ENCODE results near the gene NDUFA8. TPM values are rescaled to one million over a fixed set of nuclear protein-coding genes. Genes with fewer than 3 reads are reported as not detected.

NDUFA8 gene
- total RNA-seq, 1 experiment from 2014 or later: 60.7 TPM

GRCh38 chr9:122173670-122174069 lies 14.1 kb upstream of the NDUFA8 start:
- no peaks in the 10 kb centered on the region for H3K79me1 ChIP-seq (ENCODE audit: insufficient read depth, low read depth, low read length, poor library complexity, severe bottlenecking)
- no peak overlapping the region for H3K27ac ChIP-seq (ENCODE audit: insufficient read length, low read depth, low read length)
- H3K23me2 ChIP-seq (ENCODE audit: insufficient read length, low read depth, low read length, poor library complexity, severe bottlenecking): no peaks in the 10 kb centered on the region
- H4K20me1 ChIP-seq (ENCODE audit: control insufficient read depth, insufficient read depth, insufficient read length): no peaks in the 10 kb centered on the region
- H3K4me1 ChIP-seq (ENCODE audit: insufficient read depth, low read length): no peaks in the 10 kb centered on the region
- H2BK5ac ChIP-seq (ENCODE audit: insufficient read length, low read length): no peak overlapping the region
- H3K36me3 Mint-ChIP-seq (ENCODE audit: insufficient read depth in 1 of 3, low read depth in 3 of 3): no peaks in the 10 kb centered on the region
- H3K4me1 Mint-ChIP-seq: peaks cover 0 to 3% of the 10 kb centered on the region in 2 experiments; a peak in 1 of 4 replicates
- H3K9me3 ChIP-seq (ENCODE audit: control insufficient read depth, low read depth, low read length): no peaks in the 10 kb centered on the region
- H3K79me2 ChIP-seq (ENCODE audit: insufficient read depth, low read length): no peaks in the 10 kb centered on the region
- H4K91ac ChIP-seq (ENCODE audit: insufficient read length, low read depth, low read length): no peak overlapping the region
- no peak overlapping the region for H3K9ac ChIP-seq (ENCODE audit: extremely low read depth, insufficient read length, low read length)
- no peak overlapping the region for H2BK12ac ChIP-seq (ENCODE audit: insufficient read length, low read depth, low read length)
- WGBS (ENCODE audit: extremely low coverage, insufficient read length, low lambda C conversion rate): no CpG with 5 or more reads among the region's 3 CpGs
- no peak overlapping the region for H2BK15ac ChIP-seq (ENCODE audit: low read depth, low read length)
- H3K4ac ChIP-seq (ENCODE audit: low read depth, low read length): no peak overlapping the region
- no peak overlapping the region for H2BK20ac ChIP-seq (ENCODE audit: low read depth, low read length, poor library complexity, severe bottlenecking)
- no peak overlapping the region for H3K56ac ChIP-seq (ENCODE audit: insufficient read length, low read depth, low read length)
- H3T11ph ChIP-seq (ENCODE audit: low read length): no peak overlapping the region
- H2BK120ac ChIP-seq (ENCODE audit: low read depth, low read length, poor library complexity, severe bottlenecking): no peak overlapping the region
- no peak overlapping the region for H3K4me2 ChIP-seq (ENCODE audit: insufficient read depth, insufficient read length, low read length)
- H4K8ac ChIP-seq (replicated peaks; ENCODE audit: insufficient read length, low read depth, low read length): no peak overlapping the region
- TF ChIP-seq, protein P1, sequence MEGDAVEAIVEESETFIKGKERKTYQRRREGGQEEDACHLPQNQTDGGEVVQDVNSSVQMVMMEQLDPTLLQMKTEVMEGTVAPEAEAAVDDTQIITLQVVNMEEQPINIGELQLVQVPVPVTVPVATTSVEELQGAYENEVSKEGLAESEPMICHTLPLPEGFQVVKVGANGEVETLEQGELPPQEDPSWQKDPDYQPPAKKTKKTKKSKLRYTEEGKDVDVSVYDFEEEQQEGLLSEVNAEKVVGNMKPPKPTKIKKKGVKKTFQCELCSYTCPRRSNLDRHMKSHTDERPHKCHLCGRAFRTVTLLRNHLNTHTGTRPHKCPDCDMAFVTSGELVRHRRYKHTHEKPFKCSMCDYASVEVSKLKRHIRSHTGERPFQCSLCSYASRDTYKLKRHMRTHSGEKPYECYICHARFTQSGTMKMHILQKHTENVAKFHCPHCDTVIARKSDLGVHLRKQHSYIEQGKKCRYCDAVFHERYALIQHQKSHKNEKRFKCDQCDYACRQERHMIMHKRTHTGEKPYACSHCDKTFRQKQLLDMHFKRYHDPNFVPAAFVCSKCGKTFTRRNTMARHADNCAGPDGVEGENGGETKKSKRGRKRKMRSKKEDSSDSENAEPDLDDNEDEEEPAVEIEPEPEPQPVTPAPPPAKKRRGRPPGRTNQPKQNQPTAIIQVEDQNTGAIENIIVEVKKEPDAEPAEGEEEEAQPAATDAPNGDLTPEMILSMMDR (conservative IDR thresholded peaks at IDR 0.05): no peak
- H3K18ac ChIP-seq (ENCODE audit: insufficient read length, low read depth, low read length): no peak overlapping the region
- no peak overlapping the region for H3K23ac ChIP-seq (ENCODE audit: insufficient read length, low read depth, low read length)
- H2AK5ac ChIP-seq (ENCODE audit: insufficient read length, low read length): no peak overlapping the region
- no peak overlapping the region for H4K5ac ChIP-seq (ENCODE audit: insufficient read length, low read depth, low read length)
- H2AFZ ChIP-seq (ENCODE audit: low read length): no peak overlapping the region
- DNase-seq: no peak
- no peak overlapping the region for H3K14ac ChIP-seq (ENCODE audit: insufficient read depth, low read length)
- peaks cover 19% of the 10 kb centered on the region for H3K27me3 Mint-ChIP-seq (ENCODE audit: low read depth)
- no peaks in the 10 kb centered on the region for H3K27me3 ChIP-seq (ENCODE audit: insufficient read depth, low read length)
- no peak overlapping the region for H3K4me3 Mint-ChIP-seq
- H3K27ac Mint-ChIP-seq: no peak overlapping the region
- H3K9me3 Mint-ChIP-seq: no peaks in the 10 kb centered on the region

Data from H9 (cell line).